Cerebellar nuclear complex (tissue), 1 donor: Measurements from ENCODE around the gene ADAMTS15.

Experiments
- DNase-seq, 2 experiments: peaks; one replicate each; lab custom pipeline; 2025; lab: John Stamatoyannopoulos, UW

ADAMTS15 gene

DNA sequence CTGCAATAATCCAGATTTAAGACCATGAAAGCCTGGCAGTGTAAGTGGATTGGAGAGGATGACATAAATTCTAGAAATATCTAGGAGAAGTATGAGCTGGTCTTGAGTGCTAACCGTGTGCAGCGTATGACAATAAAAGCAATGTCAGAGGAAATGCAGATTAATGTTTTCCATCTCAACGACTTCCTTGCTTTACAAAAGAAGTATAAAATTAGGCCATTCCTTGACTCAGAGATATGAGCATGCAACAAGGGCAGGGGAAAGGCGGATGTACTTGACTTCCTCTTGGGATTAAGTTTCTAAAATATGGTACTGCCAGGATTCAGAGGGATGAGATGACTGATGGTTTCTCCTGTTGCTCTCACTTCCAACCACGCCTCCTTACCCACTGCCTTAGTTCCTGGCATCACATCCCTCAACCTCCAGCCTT is 32.3 kb downstream of the ADAMTS15 start:
- DNase-seq: no peak

DNA sequence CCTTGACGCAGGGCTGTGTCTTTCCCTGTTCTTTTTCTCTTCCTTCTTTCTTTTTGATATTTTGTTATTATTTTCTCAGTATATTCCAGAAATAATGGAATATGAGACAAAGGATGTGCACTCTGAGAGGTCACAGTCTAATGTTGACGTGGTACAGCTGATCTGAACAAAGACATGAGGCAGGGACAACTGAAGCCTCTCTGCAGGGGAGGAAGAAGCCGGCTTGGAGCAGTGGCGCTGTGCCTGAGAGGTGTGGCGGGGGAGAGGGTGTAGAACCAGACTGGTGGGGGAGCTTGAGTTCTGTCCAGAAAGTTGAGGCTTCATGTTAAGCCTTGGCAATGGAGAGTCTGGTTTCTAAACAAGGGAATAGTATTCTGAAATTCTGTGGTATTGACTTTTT is 34.7 kb downstream of the ADAMTS15 start:
- DNase-seq: no peak

DNA sequence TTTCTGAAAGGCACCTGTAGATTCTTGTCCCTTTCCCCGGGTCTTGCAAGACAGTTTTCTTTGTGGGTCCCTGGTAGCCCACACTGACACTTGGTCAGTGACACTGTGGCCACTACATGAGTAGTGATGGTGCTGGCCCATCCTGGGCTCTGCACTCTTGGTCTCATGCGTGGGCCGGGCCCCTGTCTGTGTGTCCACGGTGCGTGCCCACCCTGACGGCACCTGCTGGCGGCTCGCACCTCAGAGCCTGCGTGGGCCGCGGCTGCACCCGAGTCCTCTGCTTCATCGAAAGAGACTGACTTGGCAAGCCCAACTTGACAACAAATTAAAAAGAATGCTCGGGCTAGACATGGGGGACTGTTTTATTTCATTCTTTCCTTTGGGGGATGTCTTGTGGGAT is 37.5 kb downstream of the ADAMTS15 start:
- no peak for DNase-seq

DNA sequence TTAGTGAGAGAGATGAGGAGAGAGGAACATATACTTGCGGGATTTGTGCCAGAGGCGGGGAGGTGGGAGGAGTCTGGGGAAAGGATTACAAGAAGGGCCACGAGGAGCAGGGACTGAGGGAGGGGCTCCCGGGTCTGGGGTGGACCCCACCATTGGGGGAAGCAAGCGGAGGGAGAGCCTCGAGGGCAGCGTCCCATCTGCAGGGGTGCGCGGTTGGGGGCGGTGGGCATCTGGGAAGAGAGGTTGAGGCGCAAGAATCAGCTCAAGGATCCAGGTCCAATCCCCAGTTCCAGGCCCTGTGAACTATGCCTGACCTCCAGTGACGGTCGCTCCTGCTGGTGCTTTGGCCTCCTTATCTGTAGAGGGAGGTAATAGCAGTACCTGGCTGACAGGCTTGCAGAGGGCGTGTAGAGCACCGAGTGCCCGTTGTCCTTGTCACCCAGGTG is 38.0 kb downstream of the ADAMTS15 start:
- DNase-seq: no peak

DNA sequence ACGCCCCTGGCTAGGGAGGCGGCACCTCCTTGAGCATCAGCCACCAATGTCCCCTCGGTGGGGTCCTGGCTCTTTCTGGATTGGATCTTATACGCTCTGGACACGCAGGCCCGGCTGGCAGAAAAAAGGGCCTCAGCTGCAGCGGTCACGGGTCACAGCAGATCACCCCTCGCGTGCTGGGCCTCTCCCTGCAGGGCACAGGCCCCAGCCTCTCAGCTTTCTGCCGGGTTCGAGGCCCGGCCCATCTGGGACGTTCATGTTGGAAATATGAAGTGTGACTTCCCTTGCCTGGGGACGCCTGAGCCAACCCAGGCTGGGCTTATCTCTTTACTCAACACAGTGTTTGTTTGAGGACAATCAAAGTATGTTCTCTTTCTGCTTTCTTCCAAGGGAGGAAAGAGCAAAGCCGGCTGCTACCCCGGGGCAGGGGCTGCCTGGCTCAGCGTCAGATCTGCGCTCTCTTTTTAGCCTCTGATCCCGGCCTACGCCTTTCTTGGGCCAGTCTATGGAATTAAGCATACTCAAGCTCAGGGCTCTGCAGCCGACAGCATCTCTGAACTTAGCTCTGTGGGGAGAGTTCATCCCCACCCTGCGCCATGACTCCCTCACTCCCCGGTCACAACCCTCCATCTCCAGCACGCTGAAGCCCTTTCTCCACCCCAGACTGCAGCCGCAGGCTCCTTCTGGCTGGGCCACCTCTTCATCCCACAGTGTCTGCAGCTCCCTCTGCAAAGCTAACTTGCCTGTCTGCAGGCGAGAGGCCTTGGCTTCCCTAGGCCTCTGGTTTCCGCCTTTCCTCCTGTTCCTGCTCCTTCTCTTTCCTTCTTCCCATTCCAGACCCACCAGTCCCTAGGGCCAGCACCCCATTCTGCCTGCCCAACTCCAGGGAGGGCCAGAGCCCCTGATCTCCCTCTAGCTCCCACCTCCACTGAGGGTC is 38.8 kb downstream of the ADAMTS15 start:
- no peak for DNase-seq

DNA sequence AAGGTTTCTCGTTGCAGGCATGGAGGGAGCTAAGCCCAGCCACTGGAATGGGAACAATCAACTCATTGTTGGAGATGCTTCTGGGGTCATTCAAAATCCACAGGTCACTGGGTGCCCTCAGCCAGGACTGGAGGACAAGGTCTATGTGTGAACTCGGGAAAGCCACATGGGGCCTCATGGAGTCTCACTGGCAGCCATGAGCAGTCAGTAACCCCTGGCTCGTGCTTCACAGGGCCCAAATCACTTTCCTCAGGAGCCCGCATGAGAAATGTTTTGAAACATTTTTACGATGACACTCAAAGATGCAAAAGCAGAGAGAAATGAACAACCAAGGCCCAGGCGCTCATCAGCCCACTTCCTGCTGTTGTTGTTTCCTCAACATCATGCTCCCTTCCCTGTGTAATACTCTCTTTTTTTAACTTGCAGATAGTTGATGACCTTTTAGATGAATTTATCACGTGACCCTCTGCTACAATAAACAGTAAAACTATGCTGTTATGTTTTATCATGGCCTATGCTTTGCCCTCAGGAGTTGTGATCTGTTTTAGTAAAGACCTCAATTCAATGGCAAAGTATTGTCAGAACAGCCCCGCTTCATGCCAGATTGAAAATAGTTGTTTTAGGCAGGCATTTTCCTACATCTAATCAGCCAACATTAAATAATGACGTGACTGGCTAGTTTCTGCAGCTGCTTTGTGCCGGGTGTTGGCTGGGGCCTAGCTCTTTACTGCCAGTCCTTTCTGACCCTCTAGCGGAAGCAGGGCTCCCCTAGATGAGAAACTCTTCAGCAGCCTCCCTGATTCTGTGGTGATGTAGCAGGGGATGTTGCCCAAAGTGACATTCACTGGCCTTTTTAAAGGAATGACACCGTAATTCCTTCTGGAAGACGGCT is 39.7 kb downstream of the ADAMTS15 start:
- no peak for DNase-seq

DNA sequence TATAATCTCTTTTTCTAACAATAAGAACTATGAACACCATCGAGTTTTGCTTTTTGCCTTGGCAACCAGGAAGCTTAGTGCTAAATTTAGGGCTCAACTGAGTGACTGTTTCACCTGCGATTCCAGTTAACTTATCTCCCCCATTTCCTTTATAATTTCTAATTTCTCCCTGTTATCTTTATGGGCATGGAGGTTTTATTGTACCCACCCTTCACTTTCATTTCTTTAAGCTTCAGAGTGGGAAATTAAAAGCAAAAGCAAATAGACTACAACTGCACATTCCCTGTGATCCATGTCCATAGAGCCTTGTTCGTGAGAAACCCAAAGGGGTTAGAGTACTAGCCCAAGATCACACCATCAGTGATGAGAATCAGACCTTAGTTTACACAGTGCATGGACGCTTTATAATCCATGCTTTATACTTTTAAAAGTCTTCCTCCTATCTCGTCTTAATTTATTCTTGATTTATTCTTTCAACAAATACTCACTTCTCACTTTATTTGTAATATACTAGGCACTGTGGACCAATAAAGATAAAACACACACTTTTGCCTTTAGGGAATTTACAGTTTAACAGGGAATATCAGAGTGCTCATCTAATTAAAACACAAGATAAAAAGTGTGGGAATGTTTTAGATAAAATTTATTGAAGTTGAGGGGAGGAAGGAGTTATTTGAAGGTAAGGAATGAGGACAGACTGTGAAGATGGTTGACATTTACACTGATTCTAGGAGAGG is 40.6 kb downstream of the ADAMTS15 start:
- DNase-seq: no peak

DNA sequence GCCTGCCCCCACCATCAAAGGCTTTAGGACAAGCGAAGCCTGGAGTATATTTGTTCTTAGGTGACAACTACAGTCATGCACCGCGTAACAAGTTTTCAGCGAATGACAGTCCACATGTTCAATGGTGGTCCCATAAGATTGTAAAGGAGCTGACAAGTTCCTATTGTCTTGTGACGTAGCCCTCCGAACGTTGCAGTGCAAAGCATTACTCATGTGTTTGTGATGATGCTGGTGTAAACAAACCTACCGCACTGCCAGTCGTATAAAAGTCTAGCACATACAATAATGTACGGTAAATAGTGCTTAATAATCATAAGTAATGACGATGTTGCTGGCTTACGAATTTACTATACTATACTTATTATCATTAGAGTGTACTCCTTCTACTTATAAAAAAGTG is 41.3 kb downstream of the ADAMTS15 start:
- DNase-seq: no peak

DNA sequence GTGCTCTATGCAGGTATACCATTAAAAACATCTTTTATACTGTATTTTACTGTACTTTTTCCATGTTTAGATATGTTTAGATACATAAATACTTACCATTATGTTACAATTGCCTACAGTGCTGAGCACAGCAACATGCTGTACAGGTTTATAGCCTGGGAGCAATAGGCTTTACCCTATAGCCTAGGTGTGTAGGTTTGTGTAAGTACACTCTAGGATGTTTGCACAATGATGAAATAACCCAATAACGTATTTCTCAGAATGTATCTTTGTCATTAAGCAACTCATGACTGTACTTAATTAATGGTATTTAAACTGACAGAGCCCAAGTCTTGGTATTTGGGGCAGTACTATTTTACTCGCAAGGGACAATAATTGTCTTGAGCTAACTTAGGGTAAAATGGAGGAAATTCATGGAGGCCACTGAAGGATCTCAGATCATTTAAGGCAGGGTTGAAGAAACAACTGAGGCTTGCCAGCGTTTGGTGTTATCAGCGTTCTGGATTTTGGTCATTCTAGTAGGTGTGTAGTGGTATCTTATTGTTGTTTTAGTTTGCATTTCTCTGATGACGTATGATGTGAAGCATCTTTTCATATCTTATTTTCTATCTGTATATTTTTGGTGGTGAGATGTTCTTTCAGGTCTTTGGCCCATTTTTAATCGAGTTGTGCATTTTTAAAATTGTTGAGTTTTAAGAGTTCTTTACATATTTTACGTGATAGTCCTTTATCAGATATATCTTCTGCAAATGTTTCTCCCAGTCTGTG is 42.4 kb downstream of the ADAMTS15 start:
- no peak for DNase-seq

DNA sequence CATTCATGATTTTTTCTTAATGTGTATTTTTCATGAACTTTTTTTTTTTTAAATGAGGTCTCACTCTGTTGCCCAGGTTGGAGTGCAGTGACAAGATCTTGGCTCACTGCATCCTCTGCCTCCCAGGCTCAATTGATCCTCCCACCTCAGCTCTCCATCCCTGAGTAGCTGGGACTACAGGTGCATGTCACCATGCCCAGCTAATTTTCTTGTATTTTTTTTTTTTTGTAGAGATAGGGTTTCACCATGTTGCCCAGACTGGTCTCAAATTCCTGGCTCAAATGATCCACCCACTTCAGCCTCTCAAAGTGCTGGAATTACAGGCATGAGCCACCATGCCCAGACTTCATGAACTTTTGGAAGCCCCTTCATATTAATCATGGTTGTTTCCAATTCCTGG is 49.7 kb downstream of the ADAMTS15 start:
- no peak for DNase-seq

DNA sequence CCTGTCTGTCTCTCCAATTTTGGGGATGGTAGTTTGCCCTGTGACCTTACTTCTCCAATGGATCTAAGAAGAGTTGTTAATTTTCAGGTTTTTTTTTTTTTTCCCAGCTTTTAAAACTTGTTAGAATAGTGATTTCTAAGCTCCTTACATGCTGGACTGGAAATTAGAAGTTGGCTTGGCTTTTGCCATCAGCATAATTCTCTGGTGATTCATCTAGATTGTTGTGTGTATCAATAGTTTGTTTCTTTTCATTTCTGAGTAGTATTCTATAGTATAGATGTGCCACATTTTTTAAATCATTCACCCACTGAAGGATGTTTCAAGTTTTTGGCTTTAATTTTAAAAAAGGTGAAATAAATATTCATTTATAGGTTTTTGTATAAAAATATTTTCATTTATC is 51.4 kb downstream of the ADAMTS15 start:
- DNase-seq: no peak

DNA sequence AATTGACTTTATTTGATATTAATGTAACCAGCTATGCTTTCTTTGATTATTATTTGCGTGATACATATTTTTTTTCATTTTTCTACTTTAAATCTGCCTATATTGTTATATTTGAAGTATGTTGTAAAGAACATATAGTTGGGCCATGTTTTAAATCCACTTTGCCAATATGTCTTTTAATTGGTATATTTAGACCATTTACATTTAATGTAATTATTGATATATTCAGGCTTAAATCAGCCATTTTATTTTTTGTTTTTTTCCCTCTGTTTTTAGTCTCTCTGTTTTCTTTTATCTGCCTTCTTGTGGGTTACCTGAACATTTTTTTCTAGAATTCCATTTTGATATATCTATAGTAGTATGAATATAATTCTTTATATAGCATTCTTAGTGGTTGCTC is 55.9 kb downstream of the ADAMTS15 start:
- no peak for DNase-seq

DNA sequence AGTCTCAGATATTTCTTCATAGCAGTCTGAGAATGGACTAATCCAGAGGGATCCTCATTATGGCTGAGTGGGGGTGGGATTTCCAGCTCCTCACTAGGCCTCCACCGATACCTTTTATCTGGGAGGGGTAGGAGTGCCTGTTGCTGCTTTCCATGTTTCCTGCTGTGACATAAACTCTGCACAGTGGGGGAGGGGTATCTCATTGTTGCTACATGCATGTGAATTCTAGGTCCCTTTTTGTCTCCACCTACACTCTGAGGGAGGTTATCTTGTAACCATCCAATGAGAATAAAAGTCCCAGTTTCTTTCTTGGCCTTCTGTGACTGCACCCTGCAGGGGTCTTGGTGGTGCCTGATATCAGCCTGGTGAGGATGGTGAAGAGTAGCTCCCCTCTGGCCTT is 60.5 kb downstream of the ADAMTS15 start:
- DNase-seq: no peak

DNA sequence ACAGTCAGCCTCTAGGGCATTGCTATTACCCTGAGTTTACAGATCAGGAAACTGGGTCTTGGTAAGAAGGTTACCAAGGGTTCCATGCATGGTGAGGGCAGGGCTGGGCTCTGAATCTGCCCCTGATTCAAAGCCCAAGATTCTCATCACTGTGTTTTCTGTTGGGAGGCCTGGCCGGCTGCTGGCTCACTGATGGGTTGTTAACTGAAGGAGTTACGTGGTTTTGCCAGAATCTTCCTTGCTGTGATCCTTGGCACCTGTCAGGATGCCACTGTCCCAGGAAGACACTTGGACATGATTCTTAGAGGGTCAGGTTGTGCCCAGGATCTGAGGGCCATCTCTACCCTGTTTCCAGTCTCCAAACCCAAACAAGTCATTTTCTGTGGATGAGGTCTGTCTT is 61.5 kb downstream of the ADAMTS15 start:
- DNase-seq: no peak

DNA sequence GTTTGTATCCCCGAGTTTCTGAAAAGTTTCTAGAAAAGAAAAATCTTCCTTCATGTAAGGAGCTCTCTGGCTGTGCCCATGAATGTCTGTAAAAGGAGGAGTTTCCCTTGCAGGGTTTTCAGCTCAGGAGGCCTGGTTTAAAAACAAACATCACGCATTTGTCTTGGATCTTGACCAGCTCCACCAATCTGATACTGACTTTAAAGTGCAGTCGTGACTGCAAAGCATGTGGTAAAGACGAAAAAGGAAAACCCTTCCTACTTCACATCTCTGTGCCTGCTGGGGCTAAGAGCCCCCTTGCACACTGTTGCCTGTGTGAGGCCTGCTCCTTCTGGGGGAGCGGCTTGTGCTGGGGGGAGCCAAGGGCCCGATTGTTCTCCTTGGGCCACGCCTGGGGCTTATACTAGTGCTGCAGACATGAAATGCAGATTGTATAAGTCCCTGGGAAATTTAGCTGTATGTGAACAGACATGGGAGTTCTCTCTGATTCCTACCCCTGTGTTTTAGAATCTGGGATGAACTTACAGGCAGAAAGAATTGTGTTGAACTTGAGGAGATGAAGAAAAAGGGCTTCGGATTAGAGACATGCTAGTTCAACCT is 62.1 kb downstream of the ADAMTS15 start:
- no peak for DNase-seq

DNA sequence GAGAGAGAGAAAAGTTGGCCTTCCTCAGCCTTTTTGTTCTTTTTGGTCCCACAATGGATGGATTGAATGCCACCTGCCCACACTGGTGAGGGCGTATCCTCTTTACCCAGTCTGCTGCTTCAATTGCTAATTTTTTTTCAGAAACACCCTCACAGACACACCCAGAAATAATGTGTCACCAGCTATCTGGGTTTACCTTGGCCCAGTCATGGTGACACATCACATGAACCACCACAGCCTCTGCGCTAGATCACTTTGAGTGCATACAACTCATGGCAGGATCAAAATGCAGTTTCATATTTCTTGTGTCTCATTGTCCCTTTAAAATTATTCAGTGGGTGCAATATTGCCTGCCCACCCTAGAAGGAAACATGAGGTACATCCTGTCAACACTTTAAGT is 63.3 kb downstream of the ADAMTS15 start:
- no peak for DNase-seq

DNA sequence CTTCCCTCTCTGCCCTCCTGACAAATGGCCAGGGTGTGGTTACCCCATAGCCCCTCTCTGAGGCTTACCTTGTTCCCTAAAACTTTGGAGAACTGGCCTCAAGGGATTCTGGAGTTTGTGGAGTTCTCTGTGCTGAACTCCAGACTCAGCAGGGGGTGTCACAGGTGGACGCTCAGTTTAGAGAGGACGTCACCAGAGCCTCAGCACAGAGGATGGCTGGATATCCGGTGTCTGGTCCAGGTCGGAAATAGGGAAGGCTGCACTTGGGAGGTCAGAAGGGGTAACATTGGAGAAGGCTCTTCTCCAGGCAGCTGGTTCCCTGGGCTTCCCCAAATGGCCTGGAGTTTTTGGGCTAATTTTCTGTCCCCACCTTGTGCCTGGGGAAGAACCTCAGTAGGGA is 64.2 kb downstream of the ADAMTS15 start:
- DNase-seq: no peak

DNA sequence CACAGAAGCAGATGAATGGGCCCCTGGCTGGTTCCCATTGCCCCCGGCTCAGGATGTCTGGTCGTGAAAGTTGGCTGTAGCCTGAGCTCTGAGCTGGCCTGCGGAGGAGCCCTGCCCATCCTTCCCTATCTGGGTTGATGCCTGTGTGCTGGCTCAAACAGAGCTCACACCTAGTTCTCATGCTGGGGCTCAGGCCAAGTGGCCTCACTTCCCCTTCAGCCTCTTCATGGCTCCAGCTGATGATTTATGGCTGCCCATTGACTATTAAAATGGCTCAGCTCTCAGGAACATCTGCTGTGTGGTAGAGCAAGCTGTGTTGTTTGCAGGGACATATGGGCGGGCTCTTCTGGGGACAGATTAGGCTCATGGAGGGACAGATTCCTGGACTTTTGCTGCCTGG is 64.7 kb downstream of the ADAMTS15 start:
- no peak for DNase-seq

DNA sequence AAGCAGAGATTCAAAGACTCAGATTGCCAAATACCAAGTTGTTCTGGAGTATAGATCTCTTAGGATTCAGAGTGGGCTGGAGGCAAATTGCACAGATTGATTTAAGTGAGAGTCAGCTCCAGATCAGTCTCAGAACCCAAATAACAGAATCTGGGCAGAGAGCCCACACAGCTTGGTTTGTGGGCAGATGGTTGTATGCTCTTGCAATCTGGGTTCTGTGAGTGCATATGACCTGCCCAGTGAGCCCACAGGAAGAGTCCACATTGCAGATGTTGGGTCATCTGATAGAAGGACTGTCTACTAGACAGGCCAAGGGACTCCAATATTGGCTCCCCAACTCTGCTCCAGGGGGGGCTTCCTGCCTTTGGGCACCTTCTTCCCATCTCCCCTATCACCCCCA is 65.9 kb downstream of the ADAMTS15 start:
- DNase-seq: no peak

DNA sequence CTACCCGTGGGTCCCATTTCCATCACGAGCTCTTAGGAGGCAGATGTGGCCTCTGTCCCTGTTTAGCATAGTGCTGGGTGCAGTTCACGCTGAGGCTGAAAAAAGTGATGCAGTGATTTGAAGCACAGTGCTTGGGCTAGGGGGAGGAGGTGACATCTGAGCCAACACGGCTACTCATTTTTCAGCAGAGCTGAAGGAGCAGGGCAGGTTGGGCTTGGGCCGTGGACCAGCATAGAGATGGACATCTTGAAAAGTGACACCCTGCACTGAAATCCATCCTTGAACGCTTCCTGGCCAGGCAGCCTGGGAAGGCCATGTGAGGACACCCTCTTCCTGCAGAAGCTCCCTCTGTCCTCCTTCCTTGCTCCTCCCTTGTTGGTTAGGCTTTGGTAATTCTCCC is 66.4 kb downstream of the ADAMTS15 start:
- no peak for DNase-seq
